ENCODE results near the gene CELF2.

Gene CELF2

DNA sequence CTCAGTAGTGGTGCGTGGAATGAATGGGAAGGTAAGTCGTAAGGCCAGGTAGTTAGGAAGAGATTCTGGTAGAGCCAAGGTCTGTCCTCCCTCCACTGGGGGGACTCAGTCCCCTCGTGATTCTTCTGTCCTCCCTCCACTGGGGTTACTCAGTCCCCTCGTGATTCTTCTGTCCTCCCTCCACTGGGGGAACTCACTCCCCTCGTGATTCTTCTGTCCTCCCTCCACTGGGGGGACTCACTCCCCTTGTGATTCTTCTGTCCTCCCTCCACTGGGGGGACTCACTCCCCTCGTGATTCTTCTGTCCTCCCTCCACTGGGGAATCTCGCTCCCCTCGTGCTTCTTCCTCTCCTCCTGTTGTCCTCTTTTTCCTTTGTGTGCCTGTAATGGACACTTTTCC, 125.1 kb downstream of the CELF2 start:
- H3K79me2 ChIP-seq (ENCODE audit: insufficient read depth, low read length) = no peaks in the 10 kb centered on the region
- no peak overlapping the region for H3K4me3 ChIP-seq (ENCODE audit: insufficient read depth, low read length, poor library complexity, severe bottlenecking)
- H3K4me2 ChIP-seq (ENCODE audit: low read depth, low read length, poor library complexity, severe bottlenecking) = peak overlapping the region; percentile 19
- no peak overlapping the region for H3K9ac ChIP-seq (ENCODE audit: low read length)
- H3K9me3 ChIP-seq (ENCODE audit: insufficient read depth, low read length) = no peaks in the 10 kb centered on the region
- H2AFZ ChIP-seq (ENCODE audit: low read depth, low read length, severe bottlenecking) = peak overlapping the region; percentile 52
- no peaks in the 10 kb centered on the region for H3K36me3 ChIP-seq (ENCODE audit: low read length)
- H3K9me2 ChIP-seq (replicated peaks; ENCODE audit: insufficient read depth, low read length) = no peaks in the 10 kb centered on the region
- H3K27ac ChIP-seq (ENCODE audit: low read depth, low read length) = no peak overlapping the region
- no peaks in the 10 kb centered on the region for H4K20me1 ChIP-seq (ENCODE audit: low read depth, low read length)
- no peak for TF ChIP-seq EZH2phosphoT487 (conservative IDR thresholded peaks at IDR 0.05; ENCODE audit: low read length)
- no peak for TF ChIP-seq CTCF (IDR thresholded peaks at IDR 0.05; ENCODE audit: insufficient read depth, low read length, poor library complexity, severe bottlenecking)
- H3F3A ChIP-seq (ENCODE audit: insufficient read depth) = peaks cover 5% of the 10 kb centered on the region; the same call in 1 of the 2 replicates
- no peaks in the 10 kb centered on the region for H3K27me3 ChIP-seq (ENCODE audit: low read length)

DNA sequence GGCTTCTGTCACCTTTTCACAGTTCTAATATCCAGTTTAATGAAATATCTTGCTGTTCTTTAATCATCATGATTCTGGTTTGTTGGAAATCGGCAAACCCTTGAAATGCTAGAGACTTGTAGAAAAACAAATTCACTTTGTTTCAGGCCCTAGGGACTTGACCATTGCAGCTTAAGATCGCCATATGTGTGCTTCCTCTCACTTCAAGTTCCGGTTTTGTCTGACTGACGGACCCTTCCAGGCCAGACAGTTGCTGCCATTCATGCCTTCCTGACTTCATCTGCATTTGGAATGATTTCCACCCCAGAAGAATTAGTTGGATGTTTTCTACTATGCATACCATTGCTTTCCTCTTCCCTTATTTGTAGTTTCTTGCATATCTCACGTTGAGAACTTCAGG, 125.6 kb downstream of the CELF2 start:
- Histone ChIP-seq H3K27ac (ENCODE audit: low read depth, low read length) (no peak overlapping the region), H3K4me3 (ENCODE audit: insufficient read depth, low read length, poor library complexity, severe bottlenecking) (no peak overlapping the region), H2AFZ (ENCODE audit: low read depth, low read length, severe bottlenecking) (peak overlapping the region; percentile 52), H3K27me3 (ENCODE audit: low read length) (no peaks in the 10 kb centered on the region), H3K9me3 (ENCODE audit: insufficient read depth, low read length) (no peaks in the 10 kb centered on the region), H3K79me2 (ENCODE audit: insufficient read depth, low read length) (no peaks in the 10 kb centered on the region), H3K36me3 (ENCODE audit: low read length) (no peaks in the 10 kb centered on the region), H4K20me1 (ENCODE audit: low read depth, low read length) (no peaks in the 10 kb centered on the region), H3K9ac (ENCODE audit: low read length) (no peak overlapping the region), H3F3A (ENCODE audit: insufficient read depth) (peaks cover 5% of the 10 kb centered on the region; the same call in 1 of the 2 replicates), H3K4me2 (ENCODE audit: low read depth, low read length, poor library complexity, severe bottlenecking) (peak overlapping the region; percentile 19), H3K9me2 (replicated peaks; ENCODE audit: insufficient read depth, low read length) (no peaks in the 10 kb centered on the region)
- TF ChIP-seq EZH2phosphoT487 (conservative IDR thresholded peaks at IDR 0.05; ENCODE audit: low read length) (no peak), CTCF (IDR thresholded peaks at IDR 0.05; ENCODE audit: insufficient read depth, low read length, poor library complexity, severe bottlenecking) (no peak)

DNA sequence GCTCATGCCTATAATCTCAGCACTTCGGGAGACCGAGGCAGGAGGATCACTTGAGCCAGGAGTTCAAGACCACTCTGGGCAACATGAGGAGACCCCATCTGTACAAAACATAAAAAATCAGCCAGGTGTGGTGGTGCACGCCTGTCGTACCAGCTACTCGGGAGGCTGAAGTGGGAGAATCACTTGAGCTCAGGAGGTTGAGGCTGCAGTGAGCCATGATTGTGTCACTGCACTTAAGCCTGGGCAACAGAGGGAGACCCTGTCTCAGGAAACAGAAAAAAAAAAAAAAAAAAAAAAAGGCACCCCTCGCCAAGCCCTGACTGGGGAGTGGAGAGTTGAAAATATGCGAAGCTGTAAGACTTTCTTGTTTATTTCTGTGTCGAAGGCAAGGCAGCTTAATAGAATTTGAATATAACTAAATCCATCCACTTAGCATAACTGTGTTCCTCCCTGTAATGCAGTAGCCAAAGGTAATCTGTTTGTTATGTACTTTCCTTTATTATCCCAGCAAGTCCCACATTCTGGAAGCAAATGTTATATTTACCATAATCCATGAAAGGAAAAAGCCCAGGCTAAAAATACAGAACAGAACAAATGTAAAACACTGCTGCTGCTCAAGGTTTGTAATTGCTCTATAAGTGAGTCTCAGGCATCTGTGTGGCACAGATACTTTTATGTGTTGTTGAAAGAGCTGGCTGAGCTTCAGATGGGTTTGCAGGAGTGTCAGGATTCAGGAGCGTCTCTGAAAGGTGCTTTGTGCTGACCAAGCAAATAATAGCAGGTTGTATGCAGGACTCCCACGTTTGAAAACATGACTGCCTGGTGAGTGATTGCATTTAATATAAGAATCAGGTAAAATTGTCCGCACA, 127.2 kb downstream of the CELF2 start:
- H3K27ac ChIP-seq (ENCODE audit: low read depth, low read length) = peak overlapping the region; percentile 40
- no peaks in the 10 kb centered on the region for H4K20me1 ChIP-seq (ENCODE audit: low read depth, low read length)
- H3K4me3 ChIP-seq (ENCODE audit: insufficient read depth, low read length, poor library complexity, severe bottlenecking) = peak overlapping the region; percentile 12
- no peaks in the 10 kb centered on the region for H3K79me2 ChIP-seq (ENCODE audit: insufficient read depth, low read length)
- H3K9me3 ChIP-seq (ENCODE audit: insufficient read depth, low read length) = no peaks in the 10 kb centered on the region
- peaks cover 5% of the 10 kb centered on the region; the same call in 1 of the 2 replicates for H3F3A ChIP-seq (ENCODE audit: insufficient read depth)
- peak overlapping the region; percentile 57 for H3K4me2 ChIP-seq (ENCODE audit: low read depth, low read length, poor library complexity, severe bottlenecking)
- no peaks in the 10 kb centered on the region for H3K27me3 ChIP-seq (ENCODE audit: low read length)
- peak overlapping the region; percentile 33 for H3K9ac ChIP-seq (ENCODE audit: low read length)
- peak overlapping the region; percentile 98 for H2AFZ ChIP-seq (ENCODE audit: low read depth, low read length, severe bottlenecking)
- H3K36me3 ChIP-seq (ENCODE audit: low read length) = no peaks in the 10 kb centered on the region
- TF ChIP-seq EZH2phosphoT487 (conservative IDR thresholded peaks at IDR 0.05; ENCODE audit: low read length) (no peak), CTCF (IDR thresholded peaks at IDR 0.05; ENCODE audit: insufficient read depth, low read length, poor library complexity, severe bottlenecking) (no peak)
- no peaks in the 10 kb centered on the region for H3K9me2 ChIP-seq (replicated peaks; ENCODE audit: insufficient read depth, low read length)

All from SU-DHL-6 (cell line).